ENCODE measurements around the gene MYOG.

- no peak for TF ChIP-seq EP300 (IDR thresholded peaks at IDR 0.05)
- TF ChIP-seq CTCF (IDR thresholded peaks at IDR 0.05): no peak
These were observed 19.1 kb upstream of the MYOG start for GRCh38 chr1:203104789-203105390.
